Activated naive CD8-positive, alpha-beta T cell treated with anti-CD3 and anti-CD28 coated beads for 36 hours (primary cell): ENCODE data around the gene S100A2. TPM values are rescaled to one million over a fixed set of nuclear protein-coding genes. Genes with fewer than 3 reads are reported as not detected.

Source experiments
- DNase-seq: peaks from one replicate; pipeline ENCODE4 v3.0.0; 2021
- H3K27ac Mint-ChIP-seq: one replicate; pipeline ENCODE4 v1.8.0; 2022; ENCODE audit warnings: mild to moderate bottlenecking, moderate library complexity, mixed read lengths
- H3K27me3 Mint-ChIP-seq: one replicate; pipeline ENCODE4 v1.8.0; 2022; ENCODE audit warnings: mild to moderate bottlenecking, mixed read lengths
- H3K36me3 Mint-ChIP-seq: one replicate; pipeline ENCODE4 v1.8.0; 2021; ENCODE audit warnings: mild to moderate bottlenecking, mixed read lengths
- H3K4me1 Mint-ChIP-seq: one replicate; pipeline ENCODE4 v1.8.0; 2021; ENCODE audit warnings: mixed read lengths
- H3K4me3 Mint-ChIP-seq: one replicate; pipeline ENCODE4 v1.8.0; 2022; ENCODE audit warnings: mild to moderate bottlenecking, moderate library complexity, mixed read lengths
- H3K9me3 Mint-ChIP-seq: one replicate; pipeline ENCODE4 v1.8.0; 2022; ENCODE audit warnings: mixed read lengths
- total RNA-seq, 2 experiments: library from RNA; stranded (reverse); gene quantifications; one replicate each; pipeline ENCODE4 v1.2.3, GENCODE V29; 2021

The S100A2 gene
- total RNA-seq, 2 experiments from 2014 or later = 0.60 TPM; not detected in 1

DNA sequence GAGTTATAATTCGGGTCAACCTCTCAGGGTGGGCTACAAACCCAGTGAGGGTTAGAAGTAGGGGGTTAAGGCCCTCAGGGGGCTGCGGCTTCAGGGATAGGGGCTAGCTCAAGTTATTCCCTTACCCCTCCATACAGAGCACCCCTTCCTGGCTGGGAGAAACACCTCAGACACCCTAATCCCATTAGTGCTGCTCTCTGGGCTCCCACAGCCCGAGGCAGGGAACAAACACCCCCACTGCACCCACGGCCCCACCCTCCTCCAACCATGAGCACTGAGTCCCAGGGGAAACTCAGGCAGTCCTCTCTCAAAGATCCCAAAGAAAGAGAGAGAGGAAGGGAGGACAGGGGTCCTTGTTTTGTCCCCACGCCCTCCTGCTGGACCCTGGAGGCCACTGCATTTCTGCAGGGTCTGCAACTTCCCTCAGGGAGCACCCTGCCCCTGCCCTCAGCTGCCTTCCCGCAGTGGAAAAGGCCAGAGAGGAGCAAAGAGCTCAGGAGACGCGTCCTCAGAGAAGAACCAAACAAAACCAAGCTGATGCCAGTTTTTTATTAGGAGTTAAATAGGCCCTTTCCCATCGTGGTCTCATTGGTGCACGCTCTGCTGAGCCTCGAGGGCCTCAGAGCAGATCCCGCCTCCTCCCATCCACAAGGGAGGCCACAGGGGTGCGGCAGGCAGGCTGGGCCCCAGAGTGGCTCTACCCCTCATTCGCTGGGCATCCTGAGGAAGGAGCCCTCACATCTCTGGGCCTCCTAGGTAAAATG is 18.7 kb downstream of the S100A2 start:
- DNase-seq = no peak
- no peak overlapping the region for H3K4me3 Mint-ChIP-seq
- H3K36me3 Mint-ChIP-seq = peaks cover 22% of the 10 kb centered on the region
- H3K4me1 Mint-ChIP-seq = peaks cover 52% of the 10 kb centered on the region
- no peaks in the 10 kb centered on the region for H3K27me3 Mint-ChIP-seq
- H3K27ac Mint-ChIP-seq = no peak overlapping the region
- peaks cover 2% of the 10 kb centered on the region for H3K9me3 Mint-ChIP-seq

DNA sequence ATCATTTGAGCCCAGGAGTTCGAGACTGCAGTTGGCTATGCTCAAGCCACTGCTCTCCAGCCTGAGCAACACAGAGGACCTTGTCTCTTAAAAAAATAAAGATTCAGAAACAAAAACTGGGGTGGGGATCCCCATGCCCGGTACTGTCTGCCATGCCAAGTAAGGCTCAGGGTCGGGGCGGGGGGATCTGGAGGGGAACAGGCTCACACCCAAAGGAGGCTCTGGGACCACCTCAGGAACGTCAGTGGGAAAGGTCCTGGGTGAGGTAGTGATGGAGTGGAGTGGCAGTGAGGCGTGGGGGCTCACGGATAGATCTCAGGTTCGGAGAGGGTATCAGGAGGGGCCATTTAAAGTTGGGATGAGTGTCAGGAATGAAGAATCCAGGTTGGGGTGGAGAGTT is 19.3 kb downstream of the S100A2 start:
- Mint-ChIP-seq H3K27ac (peak overlapping the region; percentile 98), H3K27me3 (no peaks in the 10 kb centered on the region), H3K9me3 (peaks cover 2% of the 10 kb centered on the region), H3K36me3 (peaks cover 22% of the 10 kb centered on the region), H3K4me3 (no peak overlapping the region), H3K4me1 (peaks cover 58% of the 10 kb centered on the region)
- DNase-seq = no peak

DNA sequence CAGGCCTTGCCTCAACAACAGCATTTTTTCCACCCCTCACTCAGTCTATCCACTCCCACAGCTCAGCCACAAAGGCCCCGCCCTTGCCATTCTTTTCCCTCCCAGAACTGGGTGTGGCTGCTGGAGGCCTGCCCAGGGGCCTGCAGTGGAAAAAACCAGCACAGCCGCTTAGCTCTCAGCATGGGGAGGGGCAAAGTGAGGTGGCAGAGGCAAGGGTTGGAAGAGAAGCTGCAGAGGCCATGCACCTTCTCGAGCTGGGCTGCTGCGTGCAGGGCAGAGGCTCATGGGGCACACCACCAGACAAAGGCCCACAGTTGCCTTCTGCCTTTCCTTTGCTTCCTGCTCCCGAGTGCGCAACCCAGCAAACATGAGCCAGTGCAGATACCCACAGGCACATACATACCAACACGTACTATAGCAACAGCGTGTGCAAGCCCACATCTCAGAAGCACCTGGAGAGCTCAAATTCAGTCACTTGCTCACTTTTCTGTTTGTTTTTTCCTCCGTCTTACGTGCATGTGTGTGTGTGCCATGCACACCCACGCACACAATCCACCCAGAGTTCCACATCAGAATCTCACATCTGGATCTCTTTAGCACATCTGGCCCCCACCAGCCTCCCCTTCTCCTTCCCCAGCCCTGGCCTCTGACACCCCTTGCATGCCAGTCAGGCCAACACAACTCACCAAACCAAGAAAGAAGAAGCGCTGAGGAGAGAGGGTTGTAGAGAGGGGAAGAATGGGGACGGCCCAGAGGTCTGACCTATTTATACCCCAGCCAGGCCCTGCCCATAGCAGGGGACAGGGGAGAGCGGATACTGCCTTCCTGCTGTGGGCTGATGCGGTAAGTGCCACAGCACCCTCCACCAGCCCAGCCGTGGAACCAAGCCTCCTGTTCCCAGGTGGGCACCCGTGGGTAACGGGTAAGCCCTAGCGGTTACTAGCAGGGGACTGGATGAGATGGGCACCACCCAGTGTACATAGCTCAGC is 20.3 kb downstream of the S100A2 start, which contains the start of gene S100A4:
Gene S100A4 (minus strand): TSS at position 740 of the 989 bp plus-strand sequence. CDS start 1,012 bp downstream, outside the sequence.
- H3K36me3 Mint-ChIP-seq = peaks cover 22% of the 10 kb centered on the region
- peak; percentile 95 for DNase-seq
- H3K27ac Mint-ChIP-seq = peak within 1 kb of the TSS; percentile 98
- H3K9me3 Mint-ChIP-seq = peaks cover 2% of the 10 kb centered on the region
- H3K4me1 Mint-ChIP-seq = peaks cover 65% of the 10 kb centered on the region
- peak within 1 kb of the TSS; percentile 82 for H3K4me3 Mint-ChIP-seq
- no peaks in the 10 kb centered on the region for H3K27me3 Mint-ChIP-seq

DNA sequence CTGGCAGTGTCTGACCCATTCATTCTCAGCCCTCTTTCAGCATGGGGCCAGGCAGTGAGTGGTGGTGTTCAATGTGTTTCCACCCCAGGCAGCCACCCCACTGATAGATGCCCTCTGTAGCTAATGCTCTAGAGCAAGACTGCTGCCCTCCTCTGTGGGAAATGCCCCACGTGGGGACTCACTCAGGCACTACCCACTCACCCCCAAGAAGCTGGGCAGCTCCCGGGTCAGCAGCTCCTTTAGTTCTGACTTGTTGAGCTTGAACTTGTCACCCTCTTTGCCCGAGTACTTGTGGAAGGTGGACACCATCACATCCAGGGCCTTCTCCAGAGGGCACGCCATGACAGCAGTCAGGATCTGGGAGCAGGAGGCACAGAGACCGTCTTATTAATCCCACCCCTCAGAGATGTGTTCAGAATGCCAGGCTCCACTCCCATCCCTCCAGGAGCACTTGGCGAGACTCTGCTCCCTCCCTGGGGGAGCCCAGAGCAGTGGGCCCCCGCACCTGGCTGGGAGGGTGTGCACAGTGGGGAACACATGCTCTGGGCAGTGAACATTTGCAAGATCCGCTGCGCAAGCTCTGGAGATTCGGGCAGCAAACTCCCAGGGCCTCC is 21.1 kb downstream of the S100A2 start:
- peak overlapping the region; percentile 82 for H3K4me3 Mint-ChIP-seq
- peaks cover 22% of the 10 kb centered on the region for H3K36me3 Mint-ChIP-seq
- H3K4me1 Mint-ChIP-seq = peaks cover 71% of the 10 kb centered on the region
- no peaks in the 10 kb centered on the region for H3K27me3 Mint-ChIP-seq
- H3K27ac Mint-ChIP-seq = peak overlapping the region; percentile 98
- DNase-seq = no peak
- H3K9me3 Mint-ChIP-seq = peaks cover 2% of the 10 kb centered on the region

DNA sequence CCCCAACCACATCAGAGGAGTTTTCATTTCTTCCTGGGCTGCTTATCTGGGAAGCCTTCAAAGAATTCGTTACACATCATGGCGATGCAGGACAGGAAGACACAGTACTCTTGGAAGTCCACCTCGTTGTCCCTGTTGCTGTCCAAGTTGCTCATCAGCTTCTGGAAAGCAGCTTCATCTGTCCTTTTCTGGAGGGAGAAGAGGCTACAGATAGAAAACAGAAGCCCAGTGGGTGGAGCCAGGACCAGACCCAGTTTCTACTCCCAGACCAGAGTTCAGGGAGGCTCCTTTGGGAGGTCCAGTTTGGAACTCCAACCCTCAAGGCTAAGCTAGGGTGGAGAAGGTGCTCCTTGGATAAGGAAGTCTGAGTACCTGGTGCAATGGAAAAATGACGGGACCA is 21.9 kb downstream of the S100A2 start:
- DNase-seq = no peak
- peak overlapping the region; percentile 98 for H3K27ac Mint-ChIP-seq
- peaks cover 2% of the 10 kb centered on the region for H3K9me3 Mint-ChIP-seq
- peak overlapping the region; percentile 27 for H3K4me3 Mint-ChIP-seq
- H3K36me3 Mint-ChIP-seq = peaks cover 22% of the 10 kb centered on the region
- H3K4me1 Mint-ChIP-seq = peaks cover 72% of the 10 kb centered on the region
- no peaks in the 10 kb centered on the region for H3K27me3 Mint-ChIP-seq

DNA sequence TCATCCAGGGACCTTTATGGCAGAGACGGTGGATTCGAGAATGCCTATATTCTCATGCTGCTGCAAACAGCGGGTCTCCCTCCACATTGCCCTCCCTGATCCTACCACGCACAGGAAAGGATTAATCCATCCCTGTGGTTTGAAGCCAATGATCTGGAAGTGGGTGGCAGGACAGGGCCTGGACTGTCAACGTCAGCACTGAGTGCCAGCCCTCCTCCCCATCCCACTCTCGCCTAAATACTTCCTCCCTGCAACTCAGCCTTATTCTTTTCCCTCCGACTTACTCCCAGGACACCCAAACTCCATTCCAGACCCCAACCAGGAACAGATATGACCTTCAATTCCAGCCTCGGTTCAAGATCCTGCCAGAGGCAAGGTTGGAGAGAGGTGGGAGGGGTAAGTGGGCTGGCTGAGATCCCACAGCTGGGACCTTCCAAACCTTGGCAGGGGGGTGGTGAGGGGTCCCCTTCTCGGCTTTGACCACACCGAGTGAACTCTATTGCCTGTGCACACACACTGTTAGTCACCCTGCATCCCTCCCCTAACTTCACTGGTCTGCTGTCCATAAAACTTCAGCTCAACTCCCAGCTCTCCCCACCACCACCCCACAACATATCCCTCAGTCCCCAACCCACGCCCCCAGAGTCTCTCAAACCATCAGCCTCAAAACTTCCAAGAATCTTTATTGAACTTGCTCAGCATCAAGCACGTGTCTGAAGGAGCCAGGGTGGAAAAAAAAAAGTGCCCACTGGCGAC is 22.5 kb downstream of the S100A2 start:
- Mint-ChIP-seq H3K36me3 (peaks cover 22% of the 10 kb centered on the region), H3K27ac (peak overlapping the region; percentile 98), H3K4me1 (peaks cover 68% of the 10 kb centered on the region), H3K27me3 (no peaks in the 10 kb centered on the region), H3K9me3 (peaks cover 2% of the 10 kb centered on the region), H3K4me3 (peak overlapping the region; percentile 15)
- DNase-seq = no peak

DNA sequence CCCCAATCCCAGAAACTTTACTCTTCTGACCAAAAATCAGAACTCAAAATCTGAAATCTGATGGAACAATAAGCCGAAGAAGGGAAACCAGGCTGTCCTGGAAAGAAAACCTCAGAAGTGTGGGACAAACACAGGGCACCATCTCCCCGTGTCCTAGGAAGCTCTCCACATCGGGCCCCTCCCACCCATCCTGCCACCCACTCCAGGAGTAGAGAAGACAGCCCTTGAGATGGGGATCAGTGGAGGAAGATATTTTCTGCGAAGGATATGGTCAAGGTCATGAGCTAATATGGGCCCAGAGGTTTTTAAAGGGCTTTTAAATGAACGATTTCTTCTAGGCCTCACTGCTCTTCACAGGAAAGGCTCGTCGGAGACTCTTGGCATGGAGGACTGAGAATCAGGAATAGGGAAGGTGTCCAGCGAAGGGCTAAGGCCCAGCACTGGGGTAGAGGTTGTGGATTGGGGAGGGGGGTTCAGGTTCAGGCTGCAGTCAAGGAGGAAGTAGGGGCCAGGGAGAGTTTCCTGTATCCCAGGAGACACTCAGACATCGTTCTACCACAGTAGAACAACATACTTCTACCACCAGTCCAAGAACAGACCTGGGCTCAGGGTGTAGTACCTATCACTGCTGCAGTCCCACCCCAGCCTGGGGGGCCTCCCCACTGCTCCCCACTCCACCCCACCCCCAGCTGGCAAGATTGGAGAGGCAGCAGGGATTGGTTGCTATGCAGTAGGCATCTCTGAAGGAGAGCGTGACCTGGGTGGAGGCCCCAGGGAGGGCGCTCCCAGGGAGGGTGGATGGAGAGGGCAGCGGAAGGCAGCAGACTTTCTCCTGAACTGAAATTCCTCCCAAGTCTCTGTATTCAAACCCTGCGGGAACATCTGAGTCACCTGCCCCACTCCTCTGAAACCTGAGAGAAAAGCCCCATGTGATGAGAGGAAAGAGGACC is 23.7 kb downstream of the S100A2 start:
- H3K27ac Mint-ChIP-seq = peak overlapping the region; percentile 86
- peaks cover 2% of the 10 kb centered on the region for H3K9me3 Mint-ChIP-seq
- no peak for DNase-seq
- peaks cover 22% of the 10 kb centered on the region for H3K36me3 Mint-ChIP-seq
- H3K27me3 Mint-ChIP-seq = no peaks in the 10 kb centered on the region
- H3K4me3 Mint-ChIP-seq = no peak overlapping the region
- H3K4me1 Mint-ChIP-seq = peaks cover 71% of the 10 kb centered on the region

DNA sequence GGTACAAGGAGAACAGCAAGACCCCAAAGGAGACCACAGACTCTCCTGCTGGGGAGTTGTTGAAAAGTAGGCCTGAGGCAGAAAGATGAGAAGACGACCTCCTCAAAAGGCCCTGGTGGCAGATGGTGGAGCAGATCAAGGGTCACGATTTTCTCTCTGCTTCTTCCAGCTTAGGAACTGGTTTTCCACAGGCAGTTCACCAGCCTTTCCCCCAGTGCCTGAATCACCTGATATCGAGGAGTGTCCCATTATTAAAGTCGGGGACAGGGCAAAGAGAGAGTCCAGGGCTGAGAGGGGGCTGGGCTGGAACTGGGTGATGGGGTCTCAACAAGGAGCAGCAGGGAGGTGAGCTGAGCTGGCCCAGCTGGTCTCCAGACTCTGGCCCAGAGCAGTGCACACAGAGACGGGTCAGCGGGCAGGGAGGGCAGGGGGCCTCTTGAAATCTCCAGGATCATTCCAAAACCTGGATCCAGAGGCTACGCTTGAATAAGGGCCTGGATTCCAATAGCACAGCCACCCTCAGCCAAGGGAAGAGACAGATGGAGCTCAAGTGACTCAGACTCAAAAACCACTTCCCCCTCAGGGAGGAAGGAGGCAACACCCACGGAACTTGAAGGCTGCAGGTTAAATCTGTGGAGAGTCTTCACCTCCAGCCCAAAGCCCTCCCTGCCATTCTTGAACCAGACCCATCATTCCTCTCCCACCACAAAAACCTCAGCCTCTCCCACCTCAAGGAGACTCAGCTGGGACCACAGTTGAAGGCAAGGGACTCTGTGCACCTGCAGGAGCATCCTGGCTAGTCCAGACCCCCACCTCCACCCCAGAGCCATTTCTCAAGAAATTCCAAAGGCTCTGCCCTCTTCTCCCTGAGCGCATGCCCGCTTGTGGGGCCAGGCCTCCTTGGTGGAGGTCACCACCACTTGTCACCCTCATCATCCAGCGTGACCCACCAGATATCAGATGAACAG is 25.0 kb downstream of the S100A2 start, which contains the start of gene S100A5:
Gene S100A5 (minus strand): TSS at position 541 of the 968 bp plus-strand sequence. CDS start 743 bp downstream, outside the sequence.
- no peaks in the 10 kb centered on the region for H3K27me3 Mint-ChIP-seq
- H3K27ac Mint-ChIP-seq = peak within 1 kb of the TSS; percentile 86
- peaks cover 2% of the 10 kb centered on the region for H3K9me3 Mint-ChIP-seq
- peak; percentile 52 for DNase-seq
- peaks cover 72% of the 10 kb centered on the region for H3K4me1 Mint-ChIP-seq
- peak within 1 kb of the TSS; percentile 65 for H3K4me3 Mint-ChIP-seq
- H3K36me3 Mint-ChIP-seq = peaks cover 22% of the 10 kb centered on the region

DNA sequence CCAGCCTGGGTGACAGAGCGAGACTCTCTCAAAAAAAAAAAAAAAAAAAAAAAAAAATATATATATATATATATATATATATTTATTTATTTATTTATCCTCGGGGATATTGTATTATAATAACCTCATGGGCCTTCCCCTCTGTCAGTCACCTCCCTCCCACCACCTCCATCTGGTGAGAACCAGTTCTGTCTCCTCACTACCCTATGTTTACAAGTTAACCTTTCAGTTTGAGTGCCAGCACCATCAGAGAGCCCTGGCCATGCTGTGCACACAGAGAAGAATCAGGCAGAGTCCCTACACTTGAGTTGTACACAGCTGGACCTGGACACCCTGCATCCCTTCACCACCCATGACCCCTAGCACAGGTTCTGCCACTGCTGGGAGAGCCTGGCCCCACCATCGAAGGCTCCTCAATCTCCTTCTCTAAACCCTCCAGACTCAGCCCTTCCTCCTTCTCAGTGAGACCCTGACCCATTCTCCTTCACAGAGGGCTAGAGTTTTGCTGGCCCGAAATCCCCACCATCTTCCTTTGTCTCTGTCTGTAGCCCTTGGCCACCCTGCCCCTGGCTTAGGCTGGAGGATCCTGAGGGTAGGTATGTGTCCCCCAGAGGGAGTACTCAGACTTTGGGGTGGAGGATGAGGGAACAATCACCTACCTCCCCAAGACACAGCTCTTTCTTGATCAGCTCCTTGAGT is 26.1 kb downstream of the S100A2 start:
- no peaks in the 10 kb centered on the region for H3K27me3 Mint-ChIP-seq
- H3K27ac Mint-ChIP-seq = peak overlapping the region; percentile 86
- H3K4me3 Mint-ChIP-seq = no peak overlapping the region
- no peaks in the 10 kb centered on the region for H3K9me3 Mint-ChIP-seq
- H3K36me3 Mint-ChIP-seq = peaks cover 27% of the 10 kb centered on the region
- H3K4me1 Mint-ChIP-seq = peaks cover 67% of the 10 kb centered on the region
- no peak for DNase-seq

DNA sequence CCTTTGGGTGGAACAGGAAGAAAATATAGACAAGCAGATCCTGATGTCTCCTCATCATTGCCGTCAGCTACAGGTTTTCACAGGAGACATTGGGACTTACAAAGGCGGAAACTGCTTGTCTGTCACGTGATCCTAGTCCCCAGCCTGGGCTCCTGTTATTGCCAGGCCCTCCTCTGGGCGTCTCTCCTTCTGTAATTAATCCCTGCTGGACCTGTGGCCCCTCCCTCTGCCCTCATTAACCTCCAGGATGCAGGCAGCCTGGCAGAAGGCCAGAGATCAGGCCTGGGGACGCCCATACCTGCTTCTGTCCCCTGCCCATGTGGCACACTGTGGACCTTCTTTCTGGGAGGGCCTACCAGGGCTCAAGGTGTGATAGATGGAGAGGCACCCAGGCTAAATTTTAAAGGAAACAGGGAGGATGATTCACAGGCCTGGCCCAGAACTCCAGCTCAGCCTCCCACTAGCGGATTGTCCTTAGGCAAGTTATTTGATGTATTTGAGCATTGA is 27.3 kb downstream of the S100A2 start:
- H3K27ac Mint-ChIP-seq = no peak overlapping the region
- DNase-seq = no peak
- H3K27me3 Mint-ChIP-seq = no peaks in the 10 kb centered on the region
- H3K4me1 Mint-ChIP-seq = peaks cover 67% of the 10 kb centered on the region
- no peaks in the 10 kb centered on the region for H3K9me3 Mint-ChIP-seq
- H3K36me3 Mint-ChIP-seq = peaks cover 25% of the 10 kb centered on the region
- H3K4me3 Mint-ChIP-seq = no peak overlapping the region

DNA sequence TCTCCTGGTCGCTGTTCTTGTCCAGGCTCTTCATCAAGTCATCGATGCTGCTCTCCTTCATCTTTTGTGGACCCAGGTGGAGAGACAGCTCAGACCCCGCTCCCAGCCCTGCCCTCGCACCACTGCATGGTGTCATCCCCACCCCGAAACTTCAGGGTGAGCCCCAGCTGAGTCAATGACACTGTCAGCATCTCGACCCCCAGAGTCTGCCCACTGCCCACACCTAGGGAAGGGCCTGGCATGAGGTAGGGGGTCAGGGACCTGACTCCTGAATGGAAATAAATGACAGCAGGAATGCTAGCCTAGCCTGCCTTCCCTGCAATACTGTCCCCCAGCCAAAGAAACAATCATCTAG is 28.3 kb downstream of the S100A2 start:
- H3K27me3 Mint-ChIP-seq = no peaks in the 10 kb centered on the region
- H3K27ac Mint-ChIP-seq = peak overlapping the region; percentile 99
- H3K9me3 Mint-ChIP-seq = no peaks in the 10 kb centered on the region
- DNase-seq = no peak
- H3K4me1 Mint-ChIP-seq = peaks cover 67% of the 10 kb centered on the region
- H3K4me3 Mint-ChIP-seq = no peak overlapping the region
- H3K36me3 Mint-ChIP-seq = peaks cover 19% of the 10 kb centered on the region
